ENCODE measurements around the gene PRDM16. TPM values are rescaled to one million over a fixed set of nuclear protein-coding genes. Genes with fewer than 3 reads are reported as not detected.
"Not testable (repeated sequence)": the region's sequence is repeated elsewhere in the genome, so short reads cannot be mapped to it uniquely, and the experiment has no call there.

Gene PRDM16
- total RNA-seq, 1 experiment from 2014 or later: 5.3 TPM

GRCh38 chr1:3285106-3285740 lies 216.2 kb downstream of the PRDM16 start:
- Mint-ChIP-seq H3K36me3 (ENCODE audit: insufficient read depth, unreplicated experiment) (peaks cover 6% of the 10 kb centered on the region), H3K27ac (ENCODE audit: unreplicated experiment) (no peak overlapping the region), H3K9me3 (ENCODE audit: unreplicated experiment) (no peaks in the 10 kb centered on the region), H3K4me1 (ENCODE audit: low read depth, unreplicated experiment) (no peaks in the 10 kb centered on the region), H3K4me3 (ENCODE audit: unreplicated experiment) (no peak overlapping the region), H3K27me3 (ENCODE audit: insufficient read depth, unreplicated experiment) (no peaks in the 10 kb centered on the region)
- no peaks in the 10 kb centered on the region for H3K36me3 ChIP-seq (ENCODE audit: control insufficient read depth, insufficient read depth, low read length)
- CTCF ChIA-PET: interaction anchor here (0.6 kb wide), 1 partner anchor 135 kb away, joined by 3 read pairs; no protein-coding TSS in a partner anchor
- intact Hi-C loops (cut with micrococcal nuclease; ENCODE audit: unreplicated experiment): no loop called here
- no peaks in the 10 kb centered on the region for H3K9me3 ChIP-seq
- POLR2A ChIA-PET: no interaction called here
- BruUV-seq (replicated peaks): no TSS peak
- no peaks in the 10 kb centered on the region; the same call in 1 of the 2 replicates for H3K4me1 ChIP-seq
- TF ChIP-seq CTCF (IDR thresholded peaks at IDR 0.05; ENCODE audit: insufficient read depth in 1 of 2, low read depth in 1 of 2, low read length in 1 of 2, severe bottlenecking in 1 of 2, unreplicated experiment in 1 of 2): no peak
- no peaks in the 10 kb centered on the region for H3K27me3 ChIP-seq (replicated peaks; ENCODE audit: control insufficient read depth, insufficient read depth, low read length)
- H3K4me3 ChIP-seq (ENCODE audit: low read depth, low read length): no peak overlapping the region
- DNase-seq: no peak

GRCh38 chr1:3287095-3287494 lies 218.1 kb downstream of the PRDM16 start:
- DNase-seq; H3K4me1 Mint-ChIP-seq (ENCODE audit: low read depth, unreplicated experiment); POLR2A ChIA-PET; H3K9me3 ChIP-seq; intact Hi-C loops (cut with micrococcal nuclease; ENCODE audit: unreplicated experiment); H3K4me3 Mint-ChIP-seq (ENCODE audit: unreplicated experiment); H3K4me3 ChIP-seq (ENCODE audit: low read depth, low read length); H3K36me3 ChIP-seq (ENCODE audit: control insufficient read depth, insufficient read depth, low read length); H3K27ac Mint-ChIP-seq (ENCODE audit: unreplicated experiment); BruUV-seq (replicated peaks); H3K27me3 Mint-ChIP-seq (ENCODE audit: insufficient read depth, unreplicated experiment); H3K36me3 Mint-ChIP-seq (ENCODE audit: insufficient read depth, unreplicated experiment); H3K9me3 Mint-ChIP-seq (ENCODE audit: unreplicated experiment); H3K27me3 ChIP-seq (replicated peaks; ENCODE audit: control insufficient read depth, insufficient read depth, low read length); CTCF ChIA-PET: not testable (repeated sequence)
- H3K4me1 ChIP-seq: peaks cover 12% of the 10 kb centered on the region

- H3K4me1 Mint-ChIP-seq (ENCODE audit: low read depth, unreplicated experiment): peaks cover 5% of the 10 kb centered on the region
- no peaks in the 10 kb centered on the region for H3K9me3 Mint-ChIP-seq (ENCODE audit: unreplicated experiment)
- intact Hi-C loops (cut with micrococcal nuclease; ENCODE audit: unreplicated experiment): no loop called here
- peaks cover 18% of the 10 kb centered on the region for H3K4me1 ChIP-seq
- H3K27me3 Mint-ChIP-seq (ENCODE audit: insufficient read depth, unreplicated experiment): no peaks in the 10 kb centered on the region
- no peak overlapping the region for H3K4me3 Mint-ChIP-seq (ENCODE audit: unreplicated experiment)
- H3K9me3 ChIP-seq: no peaks in the 10 kb centered on the region
- no peak overlapping the region for H3K27ac Mint-ChIP-seq (ENCODE audit: unreplicated experiment)
- TF ChIP-seq CTCF (IDR thresholded peaks at IDR 0.05; ENCODE audit: insufficient read depth in 1 of 2, low read depth in 1 of 2, low read length in 1 of 2, severe bottlenecking in 1 of 2, unreplicated experiment in 1 of 2): no peak
- POLR2A ChIA-PET: no interaction called here
- no peaks in the 10 kb centered on the region for H3K36me3 ChIP-seq (ENCODE audit: control insufficient read depth, insufficient read depth, low read length)
- CTCF ChIA-PET: no interaction called here
- H3K27me3 ChIP-seq (replicated peaks; ENCODE audit: control insufficient read depth, insufficient read depth, low read length): no peaks in the 10 kb centered on the region
- H3K36me3 Mint-ChIP-seq (ENCODE audit: insufficient read depth, unreplicated experiment): peaks cover 6% of the 10 kb centered on the region
- no peak overlapping the region for H3K4me3 ChIP-seq (ENCODE audit: low read depth, low read length)
- no TSS peak for BruUV-seq (replicated peaks)
- DNase-seq: no peak
Observed at GRCh38 chr1:3287656-3288160, 218.7 kb downstream of the PRDM16 start.
